GM12891 (cell line): ENCODE measurements around the gene KIF19.

ENCODE experiments used
- POLR2A ChIP-seq: IDR thresholded peaks from 2 replicates; pipeline ENCODE4 v1.6.1; 2011; ENCODE audit warnings: low read depth, low read length, control low read depth
- POLR2AphosphoS5 ChIP-seq: IDR thresholded peaks from 2 replicates; pipeline ENCODE4 v1.6.1; 2011; ENCODE audit warnings: low read depth, low read length, control low read depth
- POU2F2 ChIP-seq: IDR thresholded peaks from 2 replicates; pipeline ENCODE4 v1.6.1; 2011; ENCODE audit warnings: low read depth, mild to moderate bottlenecking, control low read depth, low read length, moderate library complexity
- TAF1 ChIP-seq: IDR thresholded peaks from 2 replicates; pipeline ENCODE4 v1.6.1; 2011; ENCODE audit warnings: low read depth, low read length, control low read depth

- TF ChIP-seq POLR2A (no peak), POLR2AphosphoS5 (no peak), TAF1 (no peak), POU2F2 (no peak)
These were observed 6.1 kb downstream of the KIF19 start for GRCh38 chr17:74332017-74332650.
